Eye (tissue), 1 donor: ENCODE results near the gene RRBP1.
A peak's percentile ranks its signal among the peaks of the same experiment; 100 is the strongest.

Experiments
- DNase-seq: peaks from one replicate; pipeline ENCODE4 v3.0.0-alpha.2; 2015

The RRBP1 gene

GRCh38 chr20:17608701-17609497, 73.1 kb downstream of the RRBP1 start:
- no peak for DNase-seq

- DNase-seq = no peak
Measured at GRCh38 chr20:17606001-17606400, 76.0 kb downstream of the RRBP1 start.

- no peak for DNase-seq
Measured at GRCh38 chr20:17605131-17605660, 76.8 kb downstream of the RRBP1 start.

GRCh38 chr20:17602493-17602892, 79.5 kb downstream of the RRBP1 start:
- no peak for DNase-seq

- no peak for DNase-seq
Measured at GRCh38 chr20:17601957-17602356, 80.1 kb downstream of the RRBP1 start.

- no peak for DNase-seq
Measured at GRCh38 chr20:17598013-17598550, 84.0 kb downstream of the RRBP1 start.

- no peak for DNase-seq
Measured at GRCh38 chr20:17595856-17596255, 86.2 kb downstream of the RRBP1 start.

- DNase-seq = peak; percentile 38
Measured at GRCh38 chr20:17594443-17594842, 87.6 kb downstream of the RRBP1 start.

- DNase-seq = no peak
Measured at GRCh38 chr20:17593902-17594301, 88.1 kb downstream of the RRBP1 start.

GRCh38 chr20:17590245-17590644, 91.8 kb downstream of the RRBP1 start:
- no peak for DNase-seq

GRCh38 chr20:17589161-17589834, 92.7 kb downstream of the RRBP1 start:
- DNase-seq = no peak

- DNase-seq = no peak
Measured at GRCh38 chr20:17587824-17588223, 94.2 kb downstream of the RRBP1 start.

GRCh38 chr20:17587148-17587547, 94.9 kb downstream of the RRBP1 start:
- DNase-seq = no peak

- DNase-seq = no peak
Measured at GRCh38 chr20:17586250-17586649, 95.8 kb downstream of the RRBP1 start.

- DNase-seq = no peak
Measured at GRCh38 chr20:17584689-17585088, 97.4 kb downstream of the RRBP1 start.

GRCh38 chr20:17583126-17583525, 98.9 kb downstream of the RRBP1 start:
- no peak for DNase-seq

GRCh38 chr20:17580895-17581294, 101.1 kb downstream of the RRBP1 start:
- DNase-seq = no peak

- no peak for DNase-seq
Measured at GRCh38 chr20:17579369-17580039, 102.5 kb downstream of the RRBP1 start.

GRCh38 chr20:17576215-17576614, 105.8 kb downstream of the RRBP1 start:
- no peak for DNase-seq

GRCh38 chr20:17573463-17573862, 108.6 kb downstream of the RRBP1 start:
- no peak for DNase-seq

- DNase-seq = no peak
Measured at GRCh38 chr20:17572034-17572638, 109.9 kb downstream of the RRBP1 start.

GRCh38 chr20:17571153-17571527, 110.9 kb downstream of the RRBP1 start:
- peak; percentile 47 for DNase-seq
